Putamen (tissue), 1 donor: ENCODE results near the gene NCAPH2.
"Not testable (repeated sequence)": the region's sequence is repeated elsewhere in the genome, so short reads cannot be mapped to it uniquely, and the experiment has no call there.

Source experiments
- DNase-seq: peaks from one replicate; pipeline ENCODE4 v3.0.0-alpha.2; 2016; ENCODE audit warnings: low spot score

Gene NCAPH2

GRCh38 chr22:50530877-50531545 is 23.0 kb downstream of the NCAPH2 start:
- no peak for DNase-seq

GRCh38 chr22:50531546-50531961 is 23.5 kb downstream of the NCAPH2 start:
- DNase-seq, result no peak

GRCh38 chr22:50531962-50532674 is 24.1 kb downstream of the NCAPH2 start:
- no peak for DNase-seq

- no peak for DNase-seq
Observed at GRCh38 chr22:50532824-50533796, 25.1 kb downstream of the NCAPH2 start.

GRCh38 chr22:50533856-50534711 is 26.1 kb downstream of the NCAPH2 start:
- not testable (repeated sequence) for DNase-seq

- DNase-seq, result no peak
Observed at GRCh38 chr22:50535113-50535512, 27.1 kb downstream of the NCAPH2 start.

- no peak for DNase-seq
Observed at GRCh38 chr22:50536226-50536625, 28.2 kb downstream of the NCAPH2 start.

GRCh38 chr22:50537765-50538164 is 29.7 kb downstream of the NCAPH2 start:
- DNase-seq, result no peak

- DNase-seq, result no peak
Observed at GRCh38 chr22:50540381-50540780, 32.4 kb downstream of the NCAPH2 start.

GRCh38 chr22:50541667-50542026 is 33.6 kb downstream of the NCAPH2 start:
- DNase-seq, result not testable (repeated sequence)

GRCh38 chr22:50542416-50542927 is 34.4 kb downstream of the NCAPH2 start:
- DNase-seq, result no peak

GRCh38 chr22:50544078-50544745 is 36.2 kb downstream of the NCAPH2 start:
- DNase-seq, result no peak

- no peak for DNase-seq
Observed at GRCh38 chr22:50544746-50545253, 36.8 kb downstream of the NCAPH2 start.

GRCh38 chr22:50545522-50546325 is 37.7 kb downstream of the NCAPH2 start, which contains the start of gene KLHDC7B:
TSS of gene KLHDC7B (plus strand) at chr22:50545899. CDS start at chr22:50546244, 345 bp downstream.
- DNase-seq, result no peak

- no peak for DNase-seq
Observed at GRCh38 chr22:50546326-50547262, 38.6 kb downstream of the NCAPH2 start.

GRCh38 chr22:50547263-50547985 is 39.4 kb downstream of the NCAPH2 start:
- no peak for DNase-seq

- no peak for DNase-seq
Observed at GRCh38 chr22:50548040-50548920, 40.3 kb downstream of the NCAPH2 start.
